Measurements from ENCODE around the gene PMM2. TPM values are rescaled to one million over a fixed set of nuclear protein-coding genes. Genes with fewer than 3 reads are reported as not detected.
"Not testable (repeated sequence)": the region's sequence is repeated elsewhere in the genome, so short reads cannot be mapped to it uniquely, and the experiment has no call there.

Gene PMM2
- total RNA-seq, 1 donor from 2014 or later = 22.2 TPM

GRCh38 chr16:8869212-8869987 is 71.8 kb downstream of the PMM2 start:
- H3K79me2 ChIP-seq (ENCODE audit: low read depth) = peaks cover 43% of the 10 kb centered on the region

GRCh38 chr16:8869988-8870241 is 72.3 kb downstream of the PMM2 start:
- not testable (repeated sequence) for H3K27me3 ChIP-seq; H3K4me3 ChIP-seq; H3K27ac ChIP-seq; H3K36me3 ChIP-seq; H3K27ac Mint-ChIP-seq; H3K9me3 ChIP-seq (ENCODE audit: low read depth); DNase-seq (ENCODE audit: low spot score); H3K4me3 Mint-ChIP-seq; H3K9ac ChIP-seq; H3K9me3 Mint-ChIP-seq; H3K36me3 Mint-ChIP-seq
- peaks cover 41% of the 10 kb centered on the region for H3F3A ChIP-seq (ENCODE audit: low read depth)
- H3K4me2 ChIP-seq = peak overlapping the region; percentile 89
- peaks cover 38% of the 10 kb centered on the region for H3K79me2 ChIP-seq (ENCODE audit: low read depth)
- H2AFZ ChIP-seq (replicated peaks) = peak overlapping the region; percentile 85
- H3K4me1 ChIP-seq = peaks cover 20% of the 10 kb centered on the region
- peaks cover 32% of the 10 kb centered on the region for H4K20me1 ChIP-seq (ENCODE audit: low read depth)
- peaks cover 43% of the 10 kb centered on the region for H3K4me1 Mint-ChIP-seq
- H3K27me3 Mint-ChIP-seq (ENCODE audit: insufficient read depth, low read depth) = peaks cover 13% of the 10 kb centered on the region

More at GRCh38 chr16:8869212-8869987, 71.8 kb downstream of the PMM2 start:
- Histone ChIP-seq H3K4me3 (peak overlapping the region; percentile 96), H4K20me1 (ENCODE audit: low read depth) (peaks cover 38% of the 10 kb centered on the region), H3K36me3 (no peaks in the 10 kb centered on the region), H3K27me3 (no peaks in the 10 kb centered on the region), H3K27ac (no peak overlapping the region), H3K9ac (no peak overlapping the region), H3F3A (ENCODE audit: low read depth) (peaks cover 42% of the 10 kb centered on the region), H3K4me2 (peak overlapping the region; percentile 89), H2AFZ (replicated peaks) (peak overlapping the region; percentile 85), H3K4me1 (peaks cover 25% of the 10 kb centered on the region), H3K9me3 (ENCODE audit: low read depth) (no peaks in the 10 kb centered on the region)
- H3K9me3 Mint-ChIP-seq = no peaks in the 10 kb centered on the region
- peaks cover 13% of the 10 kb centered on the region for H3K27me3 Mint-ChIP-seq (ENCODE audit: insufficient read depth, low read depth)
- no peaks in the 10 kb centered on the region for H3K36me3 Mint-ChIP-seq
- no peak for TF ChIP-seq EZH2phosphoT487 (IDR thresholded peaks at IDR 0.05)
- TF ChIP-seq EZH2 (IDR thresholded peaks at IDR 0.05) = no peak
- no peak for TF ChIP-seq CTCF (IDR thresholded peaks at IDR 0.05)
- peak overlapping the region; percentile 27 for H3K27ac Mint-ChIP-seq
- peak; percentile 77 for DNase-seq (ENCODE audit: low spot score)
- peaks cover 46% of the 10 kb centered on the region for H3K4me1 Mint-ChIP-seq
- H3K4me3 Mint-ChIP-seq = peak overlapping the region; percentile 86

- H3K4me3 Mint-ChIP-seq = no peak overlapping the region
- Histone ChIP-seq H3K27ac (no peak overlapping the region), H3F3A (ENCODE audit: low read depth) (peaks cover 22% of the 10 kb centered on the region), H4K20me1 (ENCODE audit: low read depth) (peaks cover 12% of the 10 kb centered on the region), H3K27me3 (no peaks in the 10 kb centered on the region), H3K4me1 (peaks cover 6% of the 10 kb centered on the region), H3K9ac (no peak overlapping the region), H3K4me2 (no peak overlapping the region), H2AFZ (replicated peaks) (no peak overlapping the region), H3K79me2 (ENCODE audit: low read depth) (peaks cover 17% of the 10 kb centered on the region), H3K36me3 (no peaks in the 10 kb centered on the region), H3K4me3 (no peak overlapping the region), H3K9me3 (ENCODE audit: low read depth) (no peaks in the 10 kb centered on the region)
- no peak for TF ChIP-seq CTCF (IDR thresholded peaks at IDR 0.05)
- TF ChIP-seq EZH2 (IDR thresholded peaks at IDR 0.05) = no peak
- TF ChIP-seq EZH2phosphoT487 (IDR thresholded peaks at IDR 0.05) = no peak
- H3K27ac Mint-ChIP-seq = no peak overlapping the region
- peaks cover 26% of the 10 kb centered on the region for H3K4me1 Mint-ChIP-seq
- peaks cover 11% of the 10 kb centered on the region for H3K27me3 Mint-ChIP-seq (ENCODE audit: insufficient read depth, low read depth)
- no peak for DNase-seq (ENCODE audit: low spot score)
- H3K9me3 Mint-ChIP-seq = no peaks in the 10 kb centered on the region
- no peaks in the 10 kb centered on the region for H3K36me3 Mint-ChIP-seq
Observed at GRCh38 chr16:8872071-8872470, 74.4 kb downstream of the PMM2 start.

All from neural progenitor cell (in vitro differentiated cells).